NB4 (cell line): ENCODE data around the gene STX19.

Experiments used
- CTCF ChIP-seq: IDR thresholded peaks from one replicate; pipeline ENCODE4 v1.5.1; 2012; ENCODE audit warnings: low read depth, low read length
- MYC ChIP-seq: IDR thresholded peaks from 2 replicates; pipeline ENCODE4 v1.6.1; 2011; ENCODE audit warnings: low read depth, low read length
- POLR2A ChIP-seq: IDR thresholded peaks from 2 replicates; pipeline ENCODE4 v1.6.1; 2011; ENCODE audit warnings: mild to moderate bottlenecking; ENCODE audit not compliant: insufficient read length; ENCODE audit errors: extremely low read depth
- TF ChIP-seq, protein P1 (sequence below): IDR thresholded peaks from 2 replicates; pipeline ENCODE4 v1.6.1; 2011; ENCODE audit warnings: low read depth, low read length

- TF ChIP-seq POLR2A (no peak), MYC (no peak), CTCF (no peak)
- TF ChIP-seq, protein P1, sequence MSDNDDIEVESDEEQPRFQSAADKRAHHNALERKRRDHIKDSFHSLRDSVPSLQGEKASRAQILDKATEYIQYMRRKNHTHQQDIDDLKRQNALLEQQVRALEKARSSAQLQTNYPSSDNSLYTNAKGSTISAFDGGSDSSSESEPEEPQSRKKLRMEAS: no peak
Measured at GRCh38 chr3:94028093-94028837, at the start of gene STX19.
